Nasal cavity respiratory epithelium epithelial cell of viscerocranial mucosa (primary cell): ENCODE results near the gene ZNF197. TPM values are rescaled to one million over a fixed set of nuclear protein-coding genes. Genes with fewer than 3 reads are reported as not detected.

ENCODE experiments used
- total RNA-seq: library from RNA; depleted of rRNA; stranded (reverse); fragments of >200 nt; gene quantifications from 2 replicates; pipeline ENCODE4 v1.2.3, GENCODE V29; 2014

Gene ZNF197
- 20.2 and 25.3 TPM in 2 replicates for total RNA-seq

DNA sequence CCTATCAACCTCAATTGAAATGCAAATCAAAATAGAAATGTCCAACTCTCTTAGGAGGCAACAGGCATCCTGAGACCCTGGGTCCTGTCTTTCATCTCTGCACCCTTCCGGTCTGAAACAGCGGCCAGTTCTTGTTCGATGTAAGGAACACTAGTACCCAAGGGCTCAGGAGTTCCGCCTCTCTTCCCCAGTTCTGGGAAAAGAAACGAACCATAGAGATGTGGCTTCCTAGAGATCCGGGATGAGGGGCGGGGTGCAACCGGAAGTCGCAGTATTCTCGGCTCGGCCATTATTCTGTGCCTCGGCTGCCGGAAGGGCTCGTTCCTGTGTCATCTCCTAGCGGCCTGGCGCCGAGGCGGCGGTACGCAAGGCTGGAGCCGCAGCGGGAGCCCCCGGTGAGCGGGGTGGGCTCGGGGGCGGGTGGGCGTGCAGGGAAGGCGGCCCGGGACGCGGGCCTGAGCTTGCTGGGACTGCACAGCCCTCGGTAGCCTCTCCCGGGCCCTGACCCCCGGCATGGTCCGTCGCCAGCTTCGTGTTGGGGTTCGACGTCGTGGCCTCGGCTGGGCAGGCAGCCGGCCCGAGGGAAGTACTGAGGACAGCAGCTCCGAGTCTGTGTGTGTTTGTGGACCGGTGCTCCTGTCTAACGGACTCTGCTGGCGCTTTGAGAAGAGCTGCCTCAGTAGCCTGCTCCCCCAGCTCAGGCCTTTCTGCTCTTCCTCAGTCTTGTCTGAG, at the start of gene ZNF197:
TSS of gene ZNF197 (plus strand) at position 288 of the 732 bp plus-strand sequence. CDS start 4,119 bp downstream, outside the sequence.

DNA sequence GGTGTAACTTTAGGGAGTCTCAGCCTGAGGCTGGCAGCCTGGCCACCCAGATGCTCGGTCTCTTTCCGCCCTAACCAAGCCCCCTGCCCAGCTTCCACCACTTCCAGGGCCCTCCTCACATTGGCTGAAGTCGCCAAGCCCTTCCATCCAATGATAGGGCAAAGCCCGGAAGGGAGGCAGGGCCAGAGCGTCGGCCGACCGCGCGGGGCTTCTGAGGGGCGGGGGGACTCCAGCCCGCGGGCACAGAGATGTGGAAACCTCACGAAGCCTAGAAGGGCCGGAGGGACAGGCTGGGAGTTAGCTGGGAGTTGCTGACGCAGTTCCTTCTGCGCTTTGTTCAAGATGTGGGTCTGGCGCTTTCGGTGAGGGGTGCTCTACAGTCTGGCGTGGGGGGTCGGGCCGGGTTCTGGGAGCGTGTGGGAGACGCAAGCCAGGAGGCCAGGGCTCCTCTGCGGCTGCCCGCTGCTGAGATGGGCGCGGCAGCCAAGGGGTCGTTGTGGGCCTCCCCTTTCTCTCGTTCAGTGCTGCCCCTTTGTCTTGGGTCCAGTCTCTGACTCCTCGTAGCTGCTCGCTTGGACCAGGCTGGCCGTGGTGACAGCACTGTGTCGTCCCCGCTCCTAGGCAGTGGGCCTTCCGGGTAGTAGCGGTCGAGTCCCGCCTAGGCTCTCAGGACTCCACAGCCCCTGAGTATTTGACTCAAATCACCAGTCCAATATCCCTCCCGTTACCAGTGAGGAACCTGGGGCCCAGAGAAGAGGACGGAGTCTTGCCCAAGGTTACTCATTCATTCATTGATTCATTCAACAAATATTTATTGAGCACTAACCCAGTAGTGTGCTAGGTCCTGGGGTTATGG, 40.0 kb upstream of the ZNF197 start, which contains the start of gene ZNF660:
TSS of gene ZNF660 (plus strand) at position 319 of the 856 bp plus-strand sequence. CDS start 9,230 bp downstream, outside the sequence.

DNA sequence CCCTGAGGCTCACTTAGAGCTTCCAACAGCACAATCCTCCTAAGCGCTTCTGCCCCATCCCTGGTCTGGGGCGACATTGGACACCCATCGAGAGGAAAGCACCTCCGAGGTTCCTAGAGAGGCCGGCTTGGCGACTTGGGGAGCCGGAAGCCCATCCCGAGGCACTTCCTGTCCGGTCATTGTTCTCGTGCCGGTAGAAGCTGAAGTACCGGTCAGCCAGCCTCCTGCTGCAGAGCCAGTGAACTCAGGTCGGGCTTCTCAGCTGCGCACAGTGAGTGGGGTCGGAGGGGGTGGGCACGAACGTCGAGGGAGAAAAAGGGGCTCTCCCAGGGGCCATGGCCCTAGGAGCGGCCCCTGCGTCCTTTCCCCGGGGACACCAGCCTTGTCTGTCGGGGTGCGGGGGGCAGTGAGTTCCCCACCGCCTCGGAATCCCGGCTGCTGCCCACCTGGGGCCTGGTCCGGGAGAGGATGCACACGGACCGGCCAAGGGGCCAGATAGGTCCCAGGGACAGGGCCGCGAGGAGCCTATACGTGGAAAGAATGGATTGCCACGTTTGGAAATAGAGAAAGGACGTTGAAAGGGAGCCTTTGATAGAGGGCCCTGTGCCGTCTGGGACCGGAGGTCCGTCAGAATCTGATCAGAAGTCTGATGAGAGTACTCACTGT, 23.9 kb downstream of the ZNF197 start, which contains the start of gene ZNF35:
TSS of gene ZNF35 (plus strand) at position 169 of the 666 bp plus-strand sequence. CDS start 2,336 bp downstream, outside the sequence.

Other genes starting within 250 kb of the ZNF197 start
- gene ZNF445, start 147.4 kb upstream of the ZNF197 start, total RNA-seq = 4.4 and 12.8 TPM in 2 replicates
- 2.7 and 7.8 TPM in 2 replicates for gene ZKSCAN7, start 69.8 kb upstream of the ZNF197 start, total RNA-seq
- gene ZNF660, start 40.1 kb upstream of the ZNF197 start, total RNA-seq = 0.34 and 0.78 TPM in 2 replicates
- gene ZNF35, start 23.7 kb downstream of the ZNF197 start, total RNA-seq = 14.7 and 20.2 TPM in 2 replicates
- gene ZNF502, start 87.6 kb downstream of the ZNF197 start, total RNA-seq = 6.2 and 9.0 TPM in 2 replicates
- 7.9 and 8.2 TPM in 2 replicates for gene ZNF501, start 104.6 kb downstream of the ZNF197 start, total RNA-seq
- 7.5 and 16.9 TPM in 2 replicates for gene KIAA1143, start 136.6 kb downstream of the ZNF197 start, total RNA-seq
- gene KIF15, start 136.8 kb downstream of the ZNF197 start, total RNA-seq = 0.50 and 0.68 TPM in 2 replicates
- gene TMEM42, start 236.9 kb downstream of the ZNF197 start, total RNA-seq = 11.9 and 15.7 TPM in 2 replicates
- gene TGM4, start 249.6 kb downstream of the ZNF197 start, total RNA-seq = 0.28 and 0.34 TPM in 2 replicates